Measurements from ENCODE around the gene KRT37. TPM values are rescaled to one million over a fixed set of nuclear protein-coding genes. Genes with fewer than 3 reads are reported as not detected.

The KRT37 gene
- total RNA-seq, 2 donors from 2014 or later: not detected

DNA sequence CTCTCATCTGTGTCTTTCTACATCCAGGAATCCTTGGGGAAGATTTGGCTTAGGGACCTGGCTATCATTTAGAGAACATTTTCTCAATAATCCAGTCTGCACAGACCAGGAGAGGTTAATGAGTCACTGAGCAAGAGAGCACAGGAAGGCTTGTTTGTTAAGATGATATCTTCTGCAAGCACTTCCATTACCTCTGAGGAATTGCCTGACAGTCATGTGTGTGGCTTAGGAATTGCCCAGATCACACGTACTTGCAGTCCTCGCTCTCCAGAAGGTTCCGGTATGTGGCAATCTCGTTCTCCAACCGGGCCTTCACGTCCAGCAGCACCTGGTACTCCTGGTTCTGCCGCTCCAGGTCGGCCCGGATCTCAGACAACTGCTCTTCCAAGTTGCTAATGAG, 3.3 kb downstream of the KRT37 start:
- Mint-ChIP-seq H3K27me3 (ENCODE audit: insufficient read depth) (peaks cover 6% of the 10 kb centered on the region), H3K36me3 (ENCODE audit: low read depth) (no peaks in the 10 kb centered on the region), H3K4me3 (no peak overlapping the region), H3K4me1 (no peaks in the 10 kb centered on the region), H3K27ac (no peak overlapping the region), H3K9me3 (no peaks in the 10 kb centered on the region)
- no peaks in the 10 kb centered on the region for H3K4me1 ChIP-seq (ENCODE audit: control insufficient read depth, insufficient read depth, low read length)
- no peaks in the 10 kb centered on the region for H3K9me3 ChIP-seq (ENCODE audit: control insufficient read depth, low read length)
- no peak for DNase-seq
- 88 to 91% methylated on average over 8 to 9 of the region's 9 CpGs for WGBS, 2 experiments (ENCODE audit: insufficient coverage in 1 of 2, insufficient read length in 1 of 2)
- no peak overlapping the region for H3K27ac ChIP-seq (ENCODE audit: low read depth, low read length)
- H3K9ac ChIP-seq (ENCODE audit: extremely low read depth, low read length, poor library complexity, severe bottlenecking): no peak overlapping the region
- no peaks in the 10 kb centered on the region for H3K36me3 ChIP-seq (ENCODE audit: control insufficient read depth, insufficient read depth, low read length)
- TF ChIP-seq CTCF (conservative IDR thresholded peaks at IDR 0.05): no peak
- no peak overlapping the region for H3K4me3 ChIP-seq (ENCODE audit: low read length)
- H3K27me3 ChIP-seq (ENCODE audit: control insufficient read depth, insufficient read depth, low read length, poor library complexity, severe bottlenecking): peaks cover 8% of the 10 kb centered on the region

DNA sequence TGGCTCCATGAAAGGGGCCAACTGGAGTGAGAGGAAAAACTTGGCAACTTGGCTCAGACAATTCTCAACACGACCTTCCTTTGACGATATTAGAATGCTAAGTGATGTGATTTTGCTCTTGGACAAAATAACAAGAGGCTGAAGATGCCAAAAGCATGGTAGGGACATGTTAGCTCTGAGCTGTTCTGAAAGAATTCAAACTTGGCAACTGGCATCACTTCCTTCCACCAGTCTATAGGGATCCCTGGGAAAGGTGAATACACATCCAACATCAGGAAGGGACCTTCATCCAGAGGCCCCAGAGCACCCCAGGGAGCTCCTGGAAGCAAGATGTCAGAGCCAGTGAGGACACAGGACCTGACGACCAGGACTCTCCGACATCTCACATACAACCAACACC, 4.3 kb downstream of the KRT37 start:
- H3K27ac Mint-ChIP-seq: no peak overlapping the region
- 70 to 74% methylated on average over 2 to 4 of the region's 4 CpGs for WGBS, 2 experiments (ENCODE audit: insufficient coverage in 1 of 2, insufficient read length in 1 of 2)
- Histone ChIP-seq H3K36me3 (ENCODE audit: control insufficient read depth, insufficient read depth, low read length) (no peaks in the 10 kb centered on the region), H3K27ac (ENCODE audit: low read depth, low read length) (no peak overlapping the region), H3K9ac (ENCODE audit: extremely low read depth, low read length, poor library complexity, severe bottlenecking) (no peak overlapping the region), H3K27me3 (ENCODE audit: control insufficient read depth, insufficient read depth, low read length, poor library complexity, severe bottlenecking) (peaks cover 8% of the 10 kb centered on the region), H3K9me3 (ENCODE audit: control insufficient read depth, low read length) (no peaks in the 10 kb centered on the region), H3K4me3 (ENCODE audit: low read length) (no peak overlapping the region), H3K4me1 (ENCODE audit: control insufficient read depth, insufficient read depth, low read length) (no peaks in the 10 kb centered on the region)
- no peaks in the 10 kb centered on the region for H3K36me3 Mint-ChIP-seq (ENCODE audit: low read depth)
- DNase-seq: no peak
- TF ChIP-seq CTCF (conservative IDR thresholded peaks at IDR 0.05): no peak
- H3K4me1 Mint-ChIP-seq: no peaks in the 10 kb centered on the region
- no peaks in the 10 kb centered on the region for H3K9me3 Mint-ChIP-seq
- H3K27me3 Mint-ChIP-seq (ENCODE audit: insufficient read depth): peaks cover 6% of the 10 kb centered on the region
- no peak overlapping the region for H3K4me3 Mint-ChIP-seq

DNA sequence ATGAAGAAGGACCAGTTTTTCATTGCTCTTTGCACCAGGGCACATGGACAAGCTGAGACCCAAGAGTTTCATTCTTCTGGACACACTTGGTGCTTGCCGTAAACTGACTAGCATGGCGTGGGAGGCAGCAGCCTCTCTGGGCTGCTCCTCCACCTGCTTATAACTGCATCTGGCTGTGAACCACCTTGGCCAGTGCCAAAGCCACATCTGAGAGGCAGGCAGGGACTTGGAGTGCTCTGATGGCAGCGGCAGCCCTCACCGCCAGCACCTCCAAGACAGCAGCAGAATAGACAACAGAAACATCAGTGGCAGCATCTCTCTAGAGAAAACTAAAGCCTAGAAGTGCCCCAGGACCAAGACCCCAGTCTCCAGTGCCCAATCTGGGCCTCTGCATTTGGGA, 4.7 kb downstream of the KRT37 start:
- Histone ChIP-seq H3K27ac (ENCODE audit: low read depth, low read length) (no peak overlapping the region), H3K27me3 (ENCODE audit: control insufficient read depth, insufficient read depth, low read length, poor library complexity, severe bottlenecking) (peaks cover 8% of the 10 kb centered on the region), H3K4me3 (ENCODE audit: low read length) (no peak overlapping the region), H3K36me3 (ENCODE audit: control insufficient read depth, insufficient read depth, low read length) (no peaks in the 10 kb centered on the region), H3K4me1 (ENCODE audit: control insufficient read depth, insufficient read depth, low read length) (no peaks in the 10 kb centered on the region), H3K9ac (ENCODE audit: extremely low read depth, low read length, poor library complexity, severe bottlenecking) (no peak overlapping the region), H3K9me3 (ENCODE audit: control insufficient read depth, low read length) (no peaks in the 10 kb centered on the region)
- 90 to 92% methylated on average over 4 of the region's 4 CpGs for WGBS, 2 experiments (ENCODE audit: insufficient coverage in 1 of 2, insufficient read length in 1 of 2)
- Mint-ChIP-seq H3K4me1 (no peaks in the 10 kb centered on the region), H3K4me3 (no peak overlapping the region), H3K27me3 (ENCODE audit: insufficient read depth) (peaks cover 6% of the 10 kb centered on the region), H3K36me3 (ENCODE audit: low read depth) (no peaks in the 10 kb centered on the region), H3K27ac (no peak overlapping the region), H3K9me3 (no peaks in the 10 kb centered on the region)
- no peak for TF ChIP-seq CTCF (conservative IDR thresholded peaks at IDR 0.05)
- no peak for DNase-seq

Data from endodermal cell (in vitro differentiated cells).